HG03175 (cell line): ENCODE data around the gene BANF1.
"Not testable (repeated sequence)": the region's sequence is repeated elsewhere in the genome, so short reads cannot be mapped to it uniquely, and the experiment has no call there.

Experiments used
- ATAC-seq: cut with Tn5 transposase; IDR thresholded peaks from one replicate; pipeline ENCODE4 v1.9.1; 2021; ENCODE audit warnings: mild to moderate bottlenecking, moderate library complexity; ENCODE audit not compliant: unreplicated experiment

Gene BANF1

DNA sequence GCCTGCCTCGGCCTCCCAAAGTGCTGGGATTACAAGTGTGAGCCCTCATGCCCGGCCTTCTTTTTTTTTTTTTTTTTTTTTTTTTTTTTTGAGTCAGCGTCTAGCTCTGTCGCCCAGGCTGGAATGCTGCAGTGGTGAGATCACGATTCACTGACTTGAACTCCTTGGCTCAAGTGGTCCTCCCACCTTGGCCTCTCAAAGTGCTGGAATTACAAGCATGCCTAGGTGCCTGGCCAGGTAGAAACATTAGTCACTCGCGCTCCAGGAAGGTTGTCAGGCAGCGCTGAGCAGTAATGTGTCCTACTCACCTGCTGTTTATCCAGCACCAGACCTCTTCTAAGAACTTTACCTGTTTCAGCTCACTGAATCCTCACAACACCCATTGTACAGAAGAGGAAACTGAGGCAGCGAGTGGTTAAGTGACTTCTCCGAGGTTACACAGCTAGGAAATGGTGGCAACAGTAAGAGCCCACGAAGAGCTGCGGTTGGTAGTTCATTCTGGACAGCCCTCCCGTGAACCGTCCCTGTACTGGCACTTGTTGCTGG is 9.0 kb downstream of the BANF1 start:
- ATAC-seq = no peak

DNA sequence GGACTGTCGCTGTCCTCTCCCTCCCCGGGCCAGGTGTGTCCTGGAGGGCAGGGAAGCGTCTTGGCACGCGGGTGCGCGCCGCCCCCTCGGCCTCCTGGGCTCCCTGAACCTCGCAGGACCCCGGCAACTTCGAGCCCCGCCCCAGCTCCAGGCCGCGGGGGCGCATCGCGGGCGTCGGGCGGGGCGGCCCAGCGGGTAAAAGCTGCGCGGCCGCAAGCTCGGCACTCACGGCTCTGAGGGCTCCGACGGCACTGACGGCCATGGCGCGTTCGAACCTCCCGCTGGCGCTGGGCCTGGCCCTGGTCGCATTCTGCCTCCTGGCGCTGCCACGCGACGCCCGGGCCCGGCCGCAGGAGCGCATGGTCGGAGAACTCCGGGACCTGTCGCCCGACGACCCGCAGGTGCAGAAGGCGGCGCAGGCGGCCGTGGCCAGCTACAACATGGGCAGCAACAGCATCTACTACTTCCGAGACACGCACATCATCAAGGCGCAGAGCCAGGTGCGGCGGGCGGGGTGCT is 9.5 kb downstream of the BANF1 start, which contains the start of gene CST6:
Gene CST6 (plus strand): TSS at position 224 of the 519 bp plus-strand sequence. CDS start 37 bp downstream, at position 261.
- ATAC-seq = no peak

DNA sequence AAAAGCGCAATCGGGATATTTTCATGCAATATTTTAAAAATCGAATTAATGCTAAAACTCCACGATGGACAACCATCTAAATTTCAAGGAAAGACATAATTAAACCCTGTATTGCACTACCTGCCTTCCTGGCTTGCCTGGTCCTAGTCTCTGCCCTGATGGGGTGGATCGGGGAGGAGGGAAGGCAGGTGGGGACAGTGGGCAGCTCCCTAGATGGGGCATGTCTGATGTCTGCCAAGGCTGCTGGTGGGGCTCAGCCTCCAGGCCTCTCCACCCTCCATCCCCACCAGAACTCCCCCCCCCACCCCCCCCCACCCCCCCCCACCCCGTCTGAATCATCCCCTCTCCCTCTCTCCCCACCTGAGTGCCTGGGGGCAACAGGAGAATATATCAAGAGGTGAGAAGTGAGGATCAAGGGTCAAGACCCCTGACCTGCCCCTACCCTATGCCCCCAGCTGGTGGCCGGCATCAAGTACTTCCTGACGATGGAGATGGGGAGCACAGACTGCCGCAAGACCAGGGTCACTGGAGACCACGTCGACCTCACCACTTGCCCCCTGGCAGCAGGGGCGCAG is 10.2 kb downstream of the BANF1 start:
- ATAC-seq = no peak

DNA sequence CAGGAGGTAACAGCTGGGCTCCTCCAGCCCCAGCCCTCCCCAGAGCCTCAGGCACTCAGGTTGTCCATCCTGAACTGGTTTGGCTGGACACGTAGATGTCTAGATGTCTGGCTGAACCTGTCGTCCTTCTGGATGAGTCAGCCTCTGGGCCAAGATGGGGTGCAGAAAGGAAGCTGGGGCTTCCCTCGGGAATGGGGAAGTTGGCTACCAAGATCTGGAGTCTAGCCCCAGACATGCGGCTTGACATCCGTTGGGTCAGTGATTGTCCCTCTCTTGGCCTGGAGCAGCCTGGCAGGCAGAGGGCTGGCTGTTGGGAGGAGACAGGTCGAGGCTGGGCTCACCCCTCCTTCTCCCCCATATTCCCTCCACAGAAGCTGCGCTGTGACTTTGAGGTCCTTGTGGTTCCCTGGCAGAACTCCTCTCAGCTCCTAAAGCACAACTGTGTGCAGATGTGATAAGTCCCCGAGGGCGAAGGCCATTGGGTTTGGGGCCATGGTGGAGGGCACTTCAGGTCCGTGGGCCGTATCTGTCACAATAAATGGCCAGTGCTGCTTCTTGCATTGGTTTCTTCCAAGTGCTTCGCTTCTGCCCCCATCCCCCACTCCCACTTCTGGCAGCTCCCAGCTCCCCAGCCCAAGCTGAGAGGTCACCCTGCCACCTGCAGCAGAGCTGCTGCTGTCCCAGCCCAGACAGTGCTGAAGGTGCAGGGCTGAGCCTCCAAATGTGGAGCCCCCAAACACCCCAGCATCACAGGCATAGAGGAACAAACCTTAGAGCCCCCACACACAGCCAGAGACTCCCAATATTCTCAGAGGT is 10.9 kb downstream of the BANF1 start:
- no peak for ATAC-seq

DNA sequence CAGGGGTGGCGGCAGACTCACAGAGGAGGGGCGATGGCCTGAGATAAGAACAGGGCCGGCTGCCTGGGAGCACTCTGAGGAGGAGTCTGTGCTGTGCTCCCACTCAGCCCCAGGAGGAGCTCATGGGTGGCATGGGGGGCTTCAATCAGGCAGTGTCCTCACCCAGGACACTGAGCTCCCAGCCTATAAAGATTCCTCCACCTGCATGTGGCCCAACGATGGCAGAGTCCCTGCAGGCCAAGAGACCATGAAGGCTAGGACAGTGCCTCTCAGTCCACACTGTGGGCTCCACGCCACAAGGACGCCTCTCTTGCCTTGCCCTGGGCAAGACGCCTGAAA is 11.4 kb downstream of the BANF1 start:
- ATAC-seq = no peak

DNA sequence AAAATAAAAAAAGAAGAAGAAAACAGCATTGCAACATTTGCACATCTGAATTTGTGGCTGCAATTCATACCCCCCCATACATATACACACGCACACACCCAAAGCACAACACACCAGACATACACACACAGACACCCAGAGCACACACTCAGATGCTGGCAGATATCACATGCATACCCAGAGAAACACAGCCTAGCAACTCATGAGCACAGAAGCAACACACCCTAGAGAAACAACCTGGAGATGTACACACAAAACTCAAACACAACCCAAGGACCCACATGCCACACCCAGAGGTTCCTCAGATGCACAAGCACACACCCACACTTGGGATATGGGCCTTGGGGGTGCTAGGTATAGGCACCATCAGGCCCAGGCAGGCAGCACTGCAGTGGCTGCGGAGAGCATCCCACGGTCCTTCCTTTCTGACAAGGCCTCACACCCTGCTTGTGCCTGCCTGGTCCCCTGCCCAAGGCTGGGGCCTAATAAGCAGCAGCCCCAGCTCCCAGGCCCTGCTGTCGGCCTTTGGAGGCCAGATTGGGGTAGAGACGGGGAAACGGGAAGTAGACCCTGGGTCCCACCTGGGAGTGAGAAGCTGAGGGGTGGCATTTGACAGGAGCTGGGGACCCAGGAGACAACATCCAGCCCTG is 12.6 kb downstream of the BANF1 start:
- ATAC-seq = no peak

DNA sequence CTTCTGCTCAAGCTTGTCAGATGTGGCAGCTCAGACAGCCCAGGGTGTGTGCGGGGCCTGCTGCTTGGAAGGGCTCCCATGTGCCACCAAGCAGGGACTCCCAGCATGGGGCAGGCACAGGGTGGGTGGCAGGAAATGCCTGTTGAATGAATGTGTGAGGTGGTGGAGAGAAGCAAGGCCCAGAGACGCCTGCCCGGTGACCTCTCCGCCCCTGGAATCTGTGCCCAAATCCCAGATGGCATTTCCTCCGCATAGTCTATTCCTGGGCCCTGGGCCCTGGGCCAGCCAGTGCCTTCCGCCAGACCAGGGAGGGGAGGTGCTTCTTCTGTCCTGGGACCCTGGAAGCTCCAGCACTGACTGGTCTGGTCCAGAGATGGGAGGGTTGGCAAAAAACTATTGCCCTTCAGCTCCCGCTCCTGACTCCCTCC is 13.2 kb downstream of the BANF1 start:
- no peak for ATAC-seq

DNA sequence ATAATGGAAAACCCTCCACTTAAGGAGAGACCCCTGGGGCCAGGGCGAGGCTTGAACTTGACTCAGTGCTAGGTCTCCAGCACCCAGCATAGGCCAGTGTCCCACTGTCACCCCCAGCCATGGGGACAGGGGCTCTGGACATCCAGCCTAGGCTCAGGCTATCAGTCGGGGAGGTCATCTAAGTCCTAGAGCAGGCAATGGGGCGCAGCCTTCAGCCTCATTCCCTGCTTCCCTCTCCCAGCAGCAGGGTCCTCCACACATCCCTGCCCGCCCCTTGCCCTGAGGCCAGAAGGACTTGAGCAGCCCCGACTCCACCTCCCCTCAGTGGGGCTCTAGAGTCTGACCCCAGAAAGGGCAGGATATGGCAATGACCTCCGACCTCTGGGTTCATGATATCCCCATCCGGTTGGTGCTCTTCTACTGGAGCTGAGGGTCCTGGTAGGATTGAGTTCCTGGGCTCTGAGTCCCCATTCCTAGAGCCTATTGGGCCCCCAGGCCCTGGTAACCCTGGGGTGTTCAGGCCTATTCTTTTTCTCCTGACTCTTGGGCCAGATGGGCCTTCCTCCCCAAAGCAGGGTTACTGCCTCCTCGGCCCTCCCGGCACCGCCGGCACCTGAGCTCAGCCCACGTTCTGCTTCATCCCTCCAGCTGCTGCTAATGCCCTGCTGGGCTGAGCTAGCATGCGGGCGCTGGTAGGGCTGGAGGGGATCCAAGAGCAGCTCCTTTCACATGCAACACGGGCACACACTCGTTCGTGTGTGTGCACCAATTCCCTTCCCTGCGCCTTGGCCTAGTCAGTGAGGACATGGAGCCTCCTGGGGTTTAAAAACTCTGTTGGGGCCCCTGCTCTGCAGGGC is 13.9 kb downstream of the BANF1 start:
- ATAC-seq = no peak

DNA sequence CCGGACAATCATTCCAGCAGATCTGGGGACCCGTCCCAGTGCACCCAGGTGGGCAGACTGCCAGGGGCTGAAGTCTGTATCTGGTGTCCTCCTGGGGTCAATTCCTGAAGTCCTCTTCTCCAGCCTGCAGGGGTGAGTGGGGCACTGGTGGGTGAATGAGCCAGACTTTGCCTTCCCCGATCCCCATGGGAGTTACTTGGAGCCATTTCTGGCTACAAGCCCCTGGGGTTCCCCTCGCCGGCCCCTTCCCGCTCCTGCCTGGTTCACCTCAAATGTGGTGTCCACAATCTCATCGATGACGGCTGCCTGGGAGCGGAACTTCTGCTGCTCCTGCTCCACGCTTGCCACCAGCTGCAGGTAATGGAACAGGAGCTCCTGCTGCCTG is 14.5 kb downstream of the BANF1 start:
- ATAC-seq = no peak

DNA sequence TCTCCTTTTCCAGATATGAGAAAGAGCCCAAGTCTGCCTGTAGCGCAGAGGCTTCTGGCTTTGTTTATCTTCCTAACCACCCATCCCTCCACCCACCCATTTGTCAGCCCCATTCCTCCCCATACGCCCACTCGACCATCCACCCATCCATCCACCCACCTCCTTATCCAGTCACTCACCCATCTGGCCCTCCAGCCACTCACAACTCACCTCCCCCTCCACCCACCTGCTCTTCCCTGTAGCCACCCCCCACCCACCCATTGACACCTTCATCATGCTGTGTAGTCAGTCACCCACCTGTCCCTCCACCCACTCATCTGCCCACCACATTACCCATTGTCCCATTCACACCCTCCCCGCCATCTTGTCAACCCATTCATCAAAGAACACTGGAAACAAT is 15.0 kb downstream of the BANF1 start:
- no peak for ATAC-seq

DNA sequence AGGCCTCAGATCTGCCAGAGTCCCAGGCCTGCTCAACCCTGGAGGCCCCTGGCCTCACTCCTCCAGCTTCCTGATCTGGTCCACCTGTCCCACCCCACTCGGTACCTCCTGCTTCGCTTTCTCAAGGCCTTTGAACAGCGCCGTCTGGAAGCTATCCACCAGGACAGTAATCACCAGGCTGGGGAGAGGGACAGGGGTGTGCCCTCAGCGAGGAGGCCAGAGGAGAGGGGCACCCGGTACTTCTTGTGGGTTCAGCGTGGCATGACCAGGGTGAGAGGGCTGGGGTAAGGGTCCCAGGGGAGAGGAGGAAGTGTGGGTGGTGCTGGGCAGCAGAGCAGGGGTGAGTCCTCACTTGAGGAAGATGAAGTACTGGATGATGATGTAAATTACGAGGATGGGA is 17.9 kb downstream of the BANF1 start:
- ATAC-seq = no peak

DNA sequence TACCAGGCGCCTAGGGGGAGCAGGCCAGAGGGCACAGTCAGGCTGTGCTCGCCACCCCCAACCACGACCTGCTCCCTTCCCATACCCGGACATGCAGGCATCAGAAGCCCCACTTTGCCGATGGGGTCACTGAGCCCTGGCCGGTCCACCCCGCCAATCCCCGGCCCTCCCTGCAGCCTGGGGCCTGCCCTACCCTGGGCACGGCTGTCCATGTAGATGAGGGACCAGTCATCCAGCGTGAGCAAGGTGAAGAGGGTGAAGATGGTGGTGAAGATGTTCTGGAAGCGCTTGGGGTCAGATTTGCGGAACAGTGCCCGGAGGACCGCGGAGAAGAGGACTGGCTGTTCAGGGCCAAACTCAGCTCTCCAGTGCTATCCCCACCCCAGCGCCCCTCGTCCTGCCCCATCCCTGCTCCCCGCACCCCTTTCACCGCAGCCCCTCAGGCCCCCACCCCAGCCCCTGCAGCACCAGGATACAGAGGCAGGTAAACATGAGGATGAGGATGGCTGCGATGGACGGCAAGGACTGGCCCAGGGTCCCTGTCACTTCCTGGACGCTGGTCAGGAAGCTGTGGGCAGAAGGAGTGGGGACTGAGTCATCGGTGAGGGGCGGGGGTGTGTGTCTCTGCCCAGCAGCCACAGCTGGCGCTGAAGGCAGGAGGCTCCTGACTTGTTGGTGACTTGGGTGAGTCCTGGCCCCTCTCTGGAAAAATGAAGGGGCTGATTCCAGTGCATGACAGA is 18.5 kb downstream of the BANF1 start:
- no peak for ATAC-seq

DNA sequence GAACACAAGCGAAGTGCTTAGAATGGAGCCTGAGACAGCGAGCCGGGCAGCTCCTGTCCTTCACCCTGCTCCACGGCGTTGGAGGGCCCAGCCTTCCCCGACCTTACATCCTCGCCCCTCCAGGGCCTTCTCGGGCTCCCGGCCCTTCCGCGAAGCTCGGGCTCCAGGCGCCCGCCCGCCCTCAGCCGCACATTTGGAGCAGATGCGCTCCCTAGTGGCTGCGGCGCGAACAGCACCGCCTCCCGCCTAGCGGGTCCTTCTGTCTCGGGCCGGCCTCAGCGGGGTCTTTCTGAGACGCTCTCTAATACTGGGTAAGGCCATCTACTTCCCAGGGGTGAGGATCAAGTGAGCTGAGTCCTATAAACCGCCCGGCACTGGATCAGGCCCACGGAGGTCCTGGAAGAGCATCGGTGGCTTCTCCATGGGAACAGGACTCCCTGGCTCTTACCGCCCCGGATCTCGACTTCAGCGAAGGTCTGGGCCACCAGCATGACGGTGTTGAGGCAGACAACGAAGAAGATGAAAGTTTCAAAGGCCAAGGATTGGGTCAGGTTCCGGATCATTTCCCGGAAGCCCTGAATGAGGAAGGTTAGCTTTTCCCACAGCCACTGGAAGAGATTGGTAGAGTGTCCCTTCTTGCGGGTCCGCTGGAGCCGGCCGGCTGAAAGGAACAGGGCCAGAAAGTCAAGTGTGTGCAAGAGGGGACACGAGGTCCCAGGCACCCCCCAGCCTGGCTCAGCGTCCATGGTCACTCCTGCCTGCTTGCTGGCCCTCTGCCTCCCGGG is 20.3 kb downstream of the BANF1 start:
- no peak for ATAC-seq

DNA sequence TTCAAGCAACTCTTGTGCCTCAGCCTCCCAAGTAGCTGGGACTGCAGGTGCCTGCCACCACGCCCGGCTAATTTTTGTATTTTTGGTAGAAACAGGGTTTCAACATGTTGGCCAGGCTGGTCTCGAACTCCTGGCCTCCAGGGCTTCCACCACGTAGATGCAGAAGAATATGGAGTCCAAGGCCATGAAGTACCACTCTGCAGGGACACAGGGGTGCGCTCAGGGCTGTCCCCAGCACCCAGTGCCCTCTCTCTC is 20.8 kb downstream of the BANF1 start:
- not testable (repeated sequence) for ATAC-seq

DNA sequence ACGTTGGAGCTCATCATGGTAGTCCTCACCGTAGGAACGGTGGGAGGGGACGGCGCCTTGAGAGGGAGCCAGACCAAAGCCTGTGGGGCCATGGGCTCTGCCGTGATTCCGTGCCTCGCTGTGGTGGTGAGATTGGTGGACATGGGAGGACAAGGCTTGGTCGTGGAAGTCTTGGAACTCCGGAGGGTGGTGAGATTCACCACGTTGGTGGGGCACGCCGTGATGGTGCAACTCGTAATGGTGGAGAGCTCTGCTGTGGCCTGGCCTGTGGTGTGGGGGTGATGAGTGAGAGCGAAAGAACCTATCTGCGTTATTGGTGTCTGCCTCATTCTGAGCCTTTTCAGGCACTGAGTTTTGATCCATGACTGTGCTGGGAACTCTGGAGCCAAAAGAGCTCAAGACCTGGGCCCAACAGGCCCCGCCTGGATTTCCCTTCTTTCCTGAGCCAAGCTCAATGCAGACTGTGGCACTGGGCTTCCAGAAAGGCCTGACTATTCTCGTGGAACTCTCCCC is 23.8 kb downstream of the BANF1 start, which contains the start of gene CATSPER1:
Gene CATSPER1 (minus strand): TSS at position 463 of the 513 bp plus-strand sequence. CDS start 100 bp downstream, at position 363.
- no peak for ATAC-seq

DNA sequence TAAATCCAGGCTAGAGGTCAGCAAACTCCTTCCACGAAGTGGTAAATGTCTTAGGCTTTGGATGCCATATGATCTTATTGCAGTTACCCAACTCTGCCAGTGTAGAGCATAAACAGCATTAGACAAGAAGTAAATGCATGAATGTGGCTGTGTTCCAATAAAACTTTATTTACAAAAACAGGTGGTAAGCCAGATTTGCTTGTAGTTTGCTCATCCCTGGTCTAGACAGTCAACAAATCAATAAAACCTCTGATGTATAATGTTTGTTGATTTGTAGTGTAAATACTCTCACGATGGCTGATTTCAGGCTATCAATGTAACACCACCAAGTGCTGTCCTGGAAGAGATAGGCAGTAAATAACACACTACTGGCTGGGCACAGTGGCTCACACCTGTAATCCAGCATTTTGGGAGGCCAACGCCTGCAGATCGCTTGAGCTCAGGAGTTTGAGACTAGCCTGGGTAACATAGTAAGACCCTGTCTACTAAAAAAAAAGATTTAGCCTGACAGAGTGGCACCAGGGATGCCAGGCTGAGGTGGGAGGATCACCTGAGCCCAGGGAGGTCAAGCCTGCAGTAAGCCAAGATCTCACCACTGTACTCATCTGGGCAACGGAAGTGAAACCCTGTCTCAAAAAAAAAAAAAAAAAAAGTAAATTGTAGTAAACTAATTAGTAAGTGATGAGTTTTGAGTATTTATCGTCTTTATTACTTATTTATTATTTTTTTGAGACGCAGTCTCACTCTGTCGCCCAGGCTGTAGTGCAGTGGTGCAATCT is 30.8 kb downstream of the BANF1 start:
- no peak for ATAC-seq

DNA sequence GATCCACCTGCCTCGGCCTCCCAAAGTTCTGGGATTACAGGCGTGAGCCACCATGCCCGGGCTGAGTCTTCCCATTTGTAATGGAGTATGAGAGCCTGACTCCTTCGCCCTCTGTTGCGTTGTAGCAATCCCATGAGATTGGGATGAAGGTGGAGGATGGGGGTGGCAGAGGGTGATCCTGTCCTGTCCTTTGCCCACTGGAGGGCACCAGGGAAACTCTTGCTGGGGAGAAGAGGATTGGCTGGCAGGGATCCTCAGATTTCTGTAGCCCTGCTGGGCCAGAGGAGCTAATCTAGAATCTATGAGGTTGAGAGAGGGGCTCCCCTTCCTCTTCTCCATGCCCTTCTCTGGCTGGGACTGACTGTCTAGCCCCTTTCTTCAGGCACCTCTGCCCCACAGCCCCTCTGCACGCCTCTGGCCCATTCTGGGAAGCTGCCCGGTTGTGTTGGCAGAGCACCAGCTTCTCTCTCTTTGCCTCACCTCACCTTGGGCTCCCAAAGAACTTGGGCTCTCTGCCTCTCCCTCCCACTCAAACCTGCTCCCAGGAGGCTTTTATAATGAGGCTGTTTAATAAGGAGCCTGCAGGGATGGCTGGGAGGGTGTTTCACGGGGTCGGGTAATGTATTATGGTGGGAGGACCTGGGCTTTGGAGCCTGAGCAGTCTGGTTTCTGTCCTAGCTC is 33.5 kb downstream of the BANF1 start:
- ATAC-seq = no peak

DNA sequence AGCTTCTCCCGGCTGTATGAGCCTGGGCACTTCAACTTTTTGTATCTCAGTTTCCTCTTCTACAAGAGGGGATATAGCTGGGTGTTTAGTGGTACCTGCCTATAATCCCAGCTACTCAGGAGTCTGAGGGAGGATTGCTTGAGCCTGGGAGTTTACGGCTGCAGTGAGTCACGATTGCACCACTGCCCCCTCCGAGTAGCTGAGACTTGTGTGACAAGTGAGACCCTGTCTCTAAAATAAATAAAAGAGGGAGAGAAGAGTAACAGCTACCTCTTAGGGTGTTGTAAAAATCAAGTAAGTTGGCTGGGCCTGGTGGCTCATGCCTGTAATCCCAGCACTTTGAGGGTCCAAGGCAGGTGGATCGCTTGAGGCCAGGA is 34.0 kb downstream of the BANF1 start:
- ATAC-seq = no peak
